ENCODE data around the gene MT1E.
A peak's percentile ranks its signal among the peaks of the same experiment; 100 is the strongest.
"Not testable (repeated sequence)": the region's sequence is repeated elsewhere in the genome, so short reads cannot be mapped to it uniquely, and the experiment has no call there.

The MT1E gene

DNA sequence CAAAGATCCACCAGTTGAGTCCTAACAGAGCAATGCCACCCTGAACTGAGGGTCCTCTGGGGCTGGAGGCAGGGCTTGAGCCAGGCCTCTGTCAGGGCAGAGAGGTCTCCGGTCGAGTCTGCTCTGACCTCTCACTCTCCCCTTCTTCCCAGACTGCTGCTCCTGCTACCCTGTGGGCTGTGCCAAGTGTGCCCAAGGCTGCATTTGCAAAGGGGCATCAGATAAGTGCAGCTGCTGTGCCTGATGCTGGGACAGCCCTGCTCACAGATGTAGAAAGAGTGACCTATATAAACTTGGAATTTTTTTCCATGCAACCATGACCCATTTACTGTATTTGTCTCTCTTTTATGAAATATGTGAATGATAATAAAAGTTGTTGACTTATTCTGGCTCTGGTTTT lies 23.7 kb downstream of the MT1E start:
- no peak for DNase-seq

DNA sequence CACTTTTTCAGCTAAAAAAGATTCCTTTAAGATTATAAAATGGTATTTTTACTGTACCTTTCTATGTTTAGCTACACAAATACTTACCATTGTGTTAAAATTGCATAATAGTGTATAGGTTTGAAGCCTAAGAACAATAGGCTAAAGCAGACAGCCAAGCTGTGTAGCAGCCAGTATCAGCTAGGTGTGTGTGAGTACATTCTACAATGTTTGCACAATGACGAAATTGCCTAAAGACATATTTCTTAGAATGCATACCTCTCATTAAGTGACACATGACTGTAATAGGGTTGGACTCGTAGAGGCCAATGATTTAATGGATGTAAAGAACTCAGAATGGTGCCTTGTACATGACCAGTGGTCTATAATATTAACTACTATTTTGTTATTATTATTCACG lies 24.2 kb downstream of the MT1E start:
- DNase-seq: no peak

DNA sequence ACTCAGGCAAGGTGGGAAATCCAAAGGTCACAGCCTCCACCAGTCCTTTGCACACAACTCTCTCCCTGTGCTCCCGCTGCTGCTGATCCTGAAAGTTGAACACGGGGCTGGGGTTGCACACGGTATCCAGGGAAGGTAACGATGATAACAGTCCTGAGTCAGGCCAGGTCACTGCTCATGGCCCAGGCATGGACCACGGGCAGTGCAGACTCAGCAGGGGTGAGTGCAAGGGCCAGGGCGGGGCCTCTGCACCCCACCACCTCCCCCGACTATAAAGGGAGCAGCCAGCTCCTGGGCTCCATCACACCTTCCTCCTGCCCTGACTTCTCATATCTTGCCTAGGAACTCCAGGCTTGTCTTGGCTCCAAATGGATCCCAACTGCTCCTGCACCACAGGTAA lies 26.0 kb downstream of the MT1E start, which contains the start of gene MT1B:
Gene MT1B (plus strand): TSS at position 301 of the 400 bp plus-strand sequence. CDS start 68 bp downstream, at position 369.
- no peak for DNase-seq

DNA sequence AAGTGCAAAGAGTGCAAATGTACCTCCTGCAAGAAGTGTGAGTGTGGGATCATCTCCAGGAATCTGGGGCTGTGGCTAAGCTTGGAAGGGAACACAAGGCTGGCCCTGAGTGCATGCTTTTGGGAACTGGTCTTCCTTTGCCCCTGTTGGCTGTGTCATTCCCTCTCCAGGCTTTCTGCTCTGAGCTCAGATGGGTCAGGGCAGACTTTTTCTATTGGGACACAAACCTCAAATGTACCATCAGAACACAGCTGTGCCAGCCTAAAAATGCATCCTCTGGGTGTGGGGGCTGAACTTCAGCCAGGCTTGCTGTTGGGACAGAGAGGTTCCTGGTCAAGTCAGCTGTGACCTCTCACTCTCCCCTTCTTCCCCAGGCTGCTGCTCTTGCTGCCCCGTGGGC lies 27.0 kb downstream of the MT1E start:
- DNase-seq: no peak

DNA sequence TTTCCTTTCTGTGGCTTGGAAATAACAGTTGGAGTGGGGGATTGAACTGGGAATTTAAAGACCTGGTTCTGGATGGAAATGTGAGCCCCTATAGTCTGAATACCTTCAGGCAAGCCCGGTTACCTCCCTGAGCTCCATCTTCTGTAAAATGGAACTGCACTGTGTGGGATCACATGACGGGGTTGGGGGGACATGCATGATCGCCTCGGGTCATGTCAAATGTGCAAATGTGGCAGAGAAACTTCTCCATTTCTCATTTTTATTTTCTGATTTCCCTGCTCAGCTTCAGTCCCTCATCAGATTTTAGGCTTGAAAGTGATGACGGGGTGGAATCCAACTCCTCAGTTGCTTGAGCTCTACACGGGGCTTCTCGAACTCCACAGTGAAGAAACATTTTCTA lies 27.6 kb downstream of the MT1E start:
- no peak for DNase-seq

DNA sequence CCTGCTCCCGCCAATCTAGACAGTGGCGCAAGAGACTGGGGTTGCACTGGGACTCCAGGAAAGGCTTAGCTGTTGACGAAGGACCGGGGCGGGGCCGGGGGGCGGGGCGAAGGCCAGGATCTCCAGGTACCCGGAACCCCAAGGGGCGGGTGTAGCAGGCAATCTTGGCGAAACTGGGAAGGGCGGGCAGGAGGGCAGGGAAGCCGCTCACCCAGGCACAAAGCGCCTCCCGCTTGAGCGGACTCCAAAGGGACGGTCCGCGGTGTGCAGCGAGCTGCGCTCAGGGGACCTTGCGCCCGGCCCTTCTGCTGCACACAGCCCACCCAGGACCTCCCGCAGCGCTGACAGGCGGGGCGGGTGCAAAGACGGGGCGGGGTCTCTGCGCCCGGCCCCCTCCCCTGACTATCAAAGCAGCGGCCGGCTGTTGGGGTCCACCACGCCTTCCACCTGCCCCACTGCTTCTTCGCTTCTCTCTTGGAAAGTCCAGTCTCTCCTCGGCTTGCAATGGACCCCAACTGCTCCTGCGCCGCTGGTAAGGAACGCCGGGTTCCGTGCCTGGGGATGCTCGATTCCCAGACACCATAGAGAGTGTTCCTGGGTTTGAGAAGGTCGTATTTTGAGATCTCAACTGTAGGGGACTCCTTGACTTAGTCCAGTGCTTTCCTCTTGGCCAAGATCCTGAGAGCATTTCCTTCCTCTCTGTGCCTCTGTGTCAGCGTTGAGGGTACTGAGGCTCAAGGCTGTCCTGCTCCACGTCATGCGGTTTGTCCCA lies 32.2 kb downstream of the MT1E start, which contains the start of gene MT1F:
Gene MT1F (plus strand): TSS at position 405 of the 772 bp plus-strand sequence. CDS start 100 bp downstream, at position 505.
- peak; percentile 63 for DNase-seq

DNA sequence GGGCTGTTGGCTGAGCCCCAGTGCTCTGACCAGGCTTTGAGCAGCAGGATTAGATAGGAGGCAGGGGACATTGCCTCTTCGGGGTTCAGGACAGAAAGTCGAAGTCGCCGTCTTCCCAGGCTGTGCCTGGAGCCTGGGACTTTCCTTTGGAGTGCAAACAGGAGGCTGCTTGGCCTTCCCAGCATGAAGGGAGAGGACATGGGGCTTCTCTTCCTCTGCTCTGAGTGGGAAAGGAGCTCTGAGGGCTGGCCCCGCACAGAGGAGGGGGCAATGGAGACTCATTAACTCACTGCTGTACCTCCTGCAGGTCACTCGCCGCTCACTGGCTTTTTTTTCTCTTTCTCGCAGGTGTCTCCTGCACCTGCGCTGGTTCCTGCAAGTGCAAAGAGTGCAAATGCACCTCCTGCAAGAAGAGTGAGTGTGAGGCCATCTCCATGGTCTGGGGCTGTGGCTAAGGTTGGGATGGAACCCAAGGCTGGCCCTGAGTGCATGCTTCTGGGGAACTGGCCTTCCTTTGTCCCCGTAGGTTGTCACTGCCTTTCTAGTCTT lies 32.8 kb downstream of the MT1E start:
- no peak for DNase-seq

DNA sequence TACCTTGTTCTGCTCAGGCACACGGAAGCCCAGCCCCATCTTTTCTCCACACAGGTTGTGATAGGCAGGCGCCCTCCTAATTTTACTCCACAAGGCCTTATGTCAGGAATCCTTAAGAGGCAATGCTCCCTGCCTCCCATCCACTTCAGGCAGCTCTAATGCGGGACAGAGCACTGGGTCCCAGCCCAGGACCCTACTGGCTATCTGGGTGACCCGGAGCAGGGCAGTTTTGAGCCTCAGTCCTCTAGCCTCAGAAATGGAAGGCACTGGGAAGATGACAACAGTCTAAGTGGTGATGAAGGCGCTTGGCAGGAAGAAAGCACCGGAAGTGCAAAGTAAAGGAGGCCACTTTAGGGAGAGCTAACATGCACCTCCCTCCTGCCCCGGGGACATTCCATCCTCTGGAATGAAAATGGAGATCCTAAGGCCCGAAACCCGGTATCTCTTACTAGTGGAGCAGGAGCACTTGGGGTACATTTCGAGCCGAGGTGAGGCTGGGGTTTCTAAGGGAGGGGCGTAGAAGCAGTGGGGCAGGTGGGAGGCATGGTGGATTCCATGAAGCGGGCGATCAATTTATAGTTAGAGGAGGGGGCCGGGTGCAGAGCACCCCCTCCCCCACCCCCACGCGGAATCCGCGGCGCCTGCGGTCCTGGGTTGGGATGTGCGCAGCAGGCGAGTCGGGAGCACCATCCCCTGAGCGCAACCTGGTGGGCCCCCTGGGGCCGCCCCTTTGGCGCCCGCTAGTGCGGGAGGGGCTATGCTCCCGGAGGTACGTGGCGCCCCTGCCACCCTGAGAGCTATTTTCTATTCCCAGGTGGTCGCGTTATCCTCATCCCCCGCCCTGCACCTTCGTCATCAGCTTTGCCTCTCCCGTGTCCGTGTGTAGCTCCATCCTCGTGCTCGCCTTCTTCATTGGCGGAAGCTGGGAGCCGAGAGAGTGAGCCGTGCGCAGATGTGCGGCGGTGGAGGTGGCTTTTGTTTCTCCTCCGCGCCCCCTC lies 37.1 kb downstream of the MT1E start:
- DNase-seq: no peak

DNA sequence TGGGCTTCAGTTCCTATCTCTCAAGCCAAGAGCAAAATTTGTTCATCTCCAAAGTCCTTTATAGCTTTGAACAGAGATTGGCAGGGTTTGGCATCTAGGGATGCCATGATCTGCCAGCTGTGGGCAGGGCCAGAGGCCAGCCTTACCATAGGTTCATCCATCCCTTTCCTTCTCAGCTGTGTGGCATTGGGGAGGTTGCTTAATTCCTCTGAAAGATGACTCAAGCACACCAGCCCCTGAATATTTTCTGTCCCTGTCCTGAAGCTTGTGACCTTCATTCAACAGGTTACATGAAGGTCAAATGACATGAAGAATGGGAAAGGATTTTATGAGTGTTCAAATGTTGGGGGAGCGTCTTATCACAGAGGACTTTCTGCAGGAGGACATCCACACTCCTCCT lies 38.9 kb downstream of the MT1E start:
- DNase-seq: no peak

DNA sequence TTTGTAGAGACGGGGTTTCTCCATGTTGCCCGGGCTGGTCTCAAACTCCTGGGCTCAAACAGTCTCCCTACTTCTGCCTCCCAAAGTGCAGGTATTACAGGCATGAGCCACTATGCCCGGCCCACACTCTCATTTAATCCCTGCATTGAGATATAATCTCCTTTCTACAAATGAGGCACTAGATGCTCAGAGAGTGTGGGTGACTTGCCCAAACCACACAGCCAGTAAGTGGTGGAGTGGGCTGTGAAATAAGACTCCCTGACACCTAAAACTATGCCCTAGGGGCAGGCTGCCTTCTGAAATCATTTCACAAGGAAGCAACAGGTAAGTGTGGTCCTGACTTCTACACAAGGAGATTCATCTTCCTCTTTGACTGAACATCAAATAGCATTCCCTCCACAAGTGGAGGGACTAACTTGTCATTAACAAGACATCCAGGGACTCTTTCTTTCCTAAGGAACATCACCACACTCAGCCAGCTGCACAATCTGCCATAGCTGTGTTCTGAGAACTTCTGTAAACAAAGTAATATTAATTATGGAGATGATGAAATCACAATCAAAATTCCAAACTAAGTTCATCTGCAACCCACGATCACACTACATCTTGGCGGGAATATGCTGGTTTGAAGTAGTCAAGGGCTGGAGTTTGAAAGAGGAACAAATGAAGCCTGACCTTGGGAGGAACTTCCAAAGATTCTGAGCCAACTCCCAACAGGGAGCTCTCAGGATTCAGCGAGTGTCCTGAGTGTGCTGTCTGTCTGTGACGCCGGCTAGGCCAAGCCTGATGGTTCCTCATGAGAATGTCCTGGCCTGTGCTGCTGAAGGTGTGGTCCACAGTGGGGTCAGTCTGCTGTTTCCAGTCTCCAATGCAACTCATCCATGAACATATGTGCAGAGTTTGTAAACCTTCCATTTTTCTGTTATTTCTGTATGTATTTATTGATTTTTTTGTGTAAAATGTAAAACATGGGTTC lies 40.0 kb downstream of the MT1E start:
- not testable (repeated sequence) for DNase-seq

DNA sequence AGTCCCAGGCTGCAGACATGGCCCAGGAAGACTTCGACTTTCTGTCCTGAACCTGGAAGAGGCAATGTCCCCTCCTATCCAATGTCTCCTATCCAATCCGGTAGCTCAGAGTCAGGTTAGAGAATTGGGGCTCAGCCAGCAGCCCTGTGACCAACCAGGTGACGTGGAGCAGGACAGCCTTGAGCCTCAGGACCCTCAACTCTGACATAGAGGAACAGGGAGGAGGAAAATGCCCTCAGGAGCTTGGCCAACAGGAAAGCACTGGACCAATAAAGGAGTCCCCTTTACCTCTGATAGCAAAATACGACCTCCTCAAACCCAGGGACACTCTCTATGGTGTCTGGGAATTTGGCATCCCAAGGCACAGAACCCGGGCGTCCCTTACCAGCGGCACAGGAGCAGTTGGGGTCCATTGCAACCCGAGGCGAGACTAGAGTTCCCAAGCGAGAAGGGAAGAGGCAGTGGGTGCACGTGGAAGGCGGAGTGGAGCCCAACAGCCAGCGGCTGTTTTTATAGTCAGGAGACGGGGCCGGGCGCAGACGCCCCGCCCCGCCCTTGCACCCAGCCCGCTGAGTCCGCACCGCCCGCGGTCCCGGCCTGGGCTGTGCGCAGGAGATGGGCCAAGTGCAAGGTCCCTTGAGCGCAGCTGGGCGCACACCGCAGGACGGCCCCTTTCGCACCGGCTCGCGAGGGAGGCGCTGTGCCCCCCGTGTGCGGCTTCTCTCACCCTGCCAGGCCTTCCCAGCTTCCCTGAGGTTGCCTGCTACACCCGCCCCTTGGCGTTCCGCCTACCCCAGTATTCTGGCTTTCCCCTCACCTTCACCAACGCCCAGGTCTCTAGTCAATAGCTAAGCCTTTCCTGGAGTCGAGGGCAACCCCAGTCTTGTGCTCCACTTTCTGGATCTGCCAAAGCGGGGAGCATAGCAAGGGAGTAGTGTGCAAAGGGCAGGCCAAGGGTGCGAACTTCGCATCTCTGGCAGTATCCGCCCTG lies 42.3 kb downstream of the MT1E start, which contains the start of gene MT1G:
Gene MT1G (minus strand): TSS at position 485 of the 991 bp plus-strand sequence. CDS start 72 bp downstream, at position 413.
- no peak for DNase-seq

DNA sequence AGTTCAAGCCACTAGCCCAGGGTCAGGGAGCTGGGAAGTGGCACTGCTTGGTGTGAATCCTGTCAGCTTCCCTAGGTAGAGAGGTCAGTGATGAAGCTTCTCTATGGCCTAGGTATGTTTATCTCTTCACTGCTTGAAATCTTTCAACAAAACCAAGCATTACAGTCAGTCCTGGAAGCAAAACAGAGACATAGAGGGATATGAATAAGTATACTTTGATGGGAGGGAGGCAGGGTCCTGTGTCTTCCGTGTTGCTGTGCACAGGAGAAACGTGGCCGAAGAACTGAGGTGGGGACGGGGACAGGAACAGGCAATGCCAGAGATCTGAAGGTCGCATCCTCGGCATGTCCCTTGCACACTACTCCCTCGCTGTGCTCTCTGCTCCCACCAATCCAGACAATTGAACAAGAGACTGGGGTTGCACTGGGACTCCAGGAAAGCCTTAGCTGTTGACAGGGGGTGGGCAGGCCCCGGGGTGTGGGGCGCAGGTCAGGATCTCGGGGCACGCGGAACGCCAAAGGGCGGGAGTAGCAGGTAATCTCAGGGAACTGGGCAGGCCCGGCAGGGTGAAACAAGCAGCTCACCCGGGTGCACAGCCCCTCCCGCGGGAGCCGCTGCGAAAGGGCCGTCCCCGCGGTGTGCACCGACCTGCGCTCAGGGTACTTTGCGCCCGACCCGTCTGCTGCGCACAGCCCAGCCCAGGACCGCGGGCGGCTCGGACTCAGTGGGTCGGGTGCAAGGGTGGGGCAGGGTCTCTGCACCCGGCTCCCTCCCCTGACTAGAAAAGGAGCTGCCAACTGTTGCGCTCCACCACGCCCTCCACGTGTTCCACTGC lies 43.6 kb downstream of the MT1E start, which contains the start of gene MT1H:
Gene MT1H (plus strand): TSS at position 810 of the 835 bp plus-strand sequence. CDS start 71 bp downstream, outside the sequence.
- DNase-seq: no peak

DNA sequence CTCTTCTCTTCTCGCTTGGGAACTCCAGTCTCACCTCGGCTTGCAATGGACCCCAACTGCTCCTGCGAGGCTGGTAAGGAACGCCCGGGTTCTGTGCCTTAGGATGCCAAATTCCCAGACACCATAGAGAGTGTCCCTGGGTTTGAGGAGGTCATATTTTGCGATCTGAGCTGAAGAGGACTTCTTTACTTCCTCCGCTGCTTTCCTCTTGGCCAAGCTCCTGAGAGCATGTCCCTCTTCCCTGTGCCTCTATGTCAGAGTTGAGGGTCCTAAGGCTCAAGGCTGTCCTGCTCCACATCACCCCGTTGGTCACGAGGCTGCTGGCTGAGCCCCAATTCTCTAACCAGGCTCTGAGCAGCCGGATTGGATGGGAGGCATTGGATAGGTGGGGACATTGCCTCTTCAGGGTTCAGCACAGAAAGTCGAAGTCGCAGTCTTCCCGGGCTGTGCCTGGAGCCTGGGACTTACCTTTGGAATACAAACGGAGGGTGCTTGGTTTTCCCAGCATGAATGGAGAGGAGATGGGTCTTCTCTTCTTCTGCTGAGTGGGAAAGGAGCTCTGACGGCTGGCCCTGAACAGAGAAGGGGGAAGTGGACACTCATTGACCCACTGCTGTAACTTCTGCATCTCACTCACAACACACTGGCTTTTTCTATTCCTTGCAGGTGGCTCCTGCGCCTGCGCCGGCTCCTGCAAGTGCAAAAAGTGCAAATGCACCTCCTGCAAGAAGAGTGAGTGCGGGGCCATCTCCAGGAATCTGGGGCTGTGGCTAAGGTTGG lies 44.4 kb downstream of the MT1E start:
- DNase-seq: no peak

DNA sequence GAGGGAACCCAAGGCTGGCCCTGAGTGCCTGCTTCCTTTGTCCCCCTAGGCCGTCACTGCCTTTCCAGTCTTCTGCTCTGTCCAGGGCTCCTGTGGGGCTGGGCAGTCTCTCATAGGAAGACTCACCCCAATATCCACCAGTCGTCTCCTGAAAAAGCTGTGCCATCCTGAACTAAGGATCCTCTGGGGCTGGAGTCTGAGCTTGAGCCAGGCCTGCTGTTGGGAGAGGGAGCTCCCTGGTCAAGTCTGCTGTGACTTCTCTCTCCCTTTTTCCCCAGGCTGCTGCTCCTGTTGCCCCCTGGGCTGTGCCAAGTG lies 45.0 kb downstream of the MT1E start:
- no peak for DNase-seq

DNA sequence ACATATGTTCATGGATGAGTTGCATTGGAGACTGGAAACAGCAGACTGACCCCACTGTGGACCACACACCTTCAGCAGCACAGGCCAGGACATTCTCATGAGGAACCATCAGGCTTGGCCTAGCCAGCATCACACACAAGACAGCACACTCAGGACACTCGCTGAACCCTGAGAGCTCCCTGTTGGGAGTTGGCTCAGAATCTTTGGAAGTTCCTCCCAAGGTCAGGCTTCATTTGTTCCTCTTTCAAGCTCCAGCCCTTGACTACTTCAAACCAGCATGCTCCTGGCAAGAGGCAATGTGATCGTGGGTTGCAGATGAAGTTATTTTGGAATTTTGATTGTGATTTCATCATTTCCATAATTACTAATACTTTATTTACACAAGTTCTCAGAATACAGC lies 46.1 kb downstream of the MT1E start:
- not testable (repeated sequence) for DNase-seq

DNA sequence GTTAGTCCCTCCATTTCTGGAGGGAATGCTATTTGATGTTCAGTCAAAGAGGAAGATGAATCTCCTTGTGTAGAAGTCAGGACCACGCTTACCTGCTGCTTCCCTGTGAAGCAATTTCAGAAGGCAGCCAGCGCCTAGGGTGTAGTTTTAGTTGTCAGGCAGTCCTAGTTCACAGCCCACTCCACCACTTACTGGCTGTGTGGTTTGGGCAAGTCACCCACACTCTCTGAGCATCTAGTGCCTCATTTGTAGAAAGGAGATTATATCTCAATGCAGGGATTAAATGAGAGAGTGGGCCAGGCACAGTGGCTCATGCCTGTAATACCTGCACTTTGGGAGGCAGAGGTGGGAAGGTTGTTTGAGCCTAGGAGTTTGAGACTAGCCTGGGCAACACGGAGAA lies 46.6 kb downstream of the MT1E start:
- DNase-seq: not testable (repeated sequence)

DNA sequence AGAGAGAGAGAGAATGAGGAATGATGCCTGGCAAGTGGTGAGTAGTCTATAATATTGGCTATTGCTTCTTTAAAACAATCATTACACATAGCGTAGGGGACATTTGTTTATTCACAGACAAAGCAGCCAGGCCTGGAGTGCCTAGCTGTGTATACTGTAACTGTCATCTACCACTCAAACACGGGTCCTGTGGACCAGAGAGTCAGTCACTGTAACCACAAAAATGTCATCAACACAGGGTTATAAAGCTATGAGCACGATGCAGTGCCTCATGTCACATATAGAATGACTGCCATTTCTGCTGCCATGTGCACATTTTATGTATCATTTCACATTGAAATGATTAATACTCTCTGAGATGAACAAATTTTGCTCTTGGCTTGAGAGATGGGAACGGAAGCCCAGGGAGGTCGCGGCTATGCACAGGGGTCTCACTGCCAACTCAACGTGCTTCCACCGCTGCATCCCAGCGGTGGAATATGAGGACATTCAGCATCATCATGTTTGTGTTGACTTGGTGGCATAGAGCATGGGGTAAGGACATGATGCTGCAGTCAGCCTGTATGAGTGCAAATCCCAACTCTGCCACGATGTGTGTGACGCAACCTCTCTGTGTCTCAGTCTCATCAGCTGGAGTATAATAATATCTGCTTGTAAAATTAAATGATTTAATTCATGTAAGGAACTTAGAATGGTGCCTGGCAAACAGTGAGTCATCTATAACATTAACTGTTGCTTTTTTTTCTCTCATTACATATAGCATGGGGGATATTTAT lies 47.4 kb downstream of the MT1E start:
- DNase-seq: no peak

DNA sequence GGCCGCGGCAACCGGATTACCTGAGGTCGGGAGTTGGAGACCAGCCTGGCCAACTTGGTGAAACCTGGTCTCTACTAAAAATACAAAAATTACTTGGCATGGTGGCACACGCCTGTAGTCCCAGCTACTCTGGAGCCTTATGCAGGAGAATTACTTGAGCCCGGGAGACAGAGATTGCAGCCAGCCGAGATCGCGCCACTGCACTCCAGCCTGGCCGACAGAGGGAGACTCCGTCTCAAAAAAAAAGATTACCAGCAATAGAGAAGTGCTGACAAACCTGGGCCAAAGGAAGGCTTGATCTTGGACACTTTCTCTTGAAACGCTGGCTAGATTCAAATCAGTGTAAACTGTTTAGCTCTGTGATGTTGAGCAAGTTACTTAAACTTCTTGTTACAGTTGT lies 48.3 kb downstream of the MT1E start:
- DNase-seq: no peak

Measured in activated T-cell treated with anti-CD3 and anti-CD28 coated beads for 4 hours (primary cell).